IMR-90 (cell line): Measurements from ENCODE around the gene CTPS1. TPM values are rescaled to one million over a fixed set of nuclear protein-coding genes. Genes with fewer than 3 reads are reported as not detected.

Experiments used
- ATAC-seq: fragments of 200-7000 bp; cut with Tn5 transposase; 2 replicates; pipeline ENCODE4 v1.9.1; 2020; ENCODE audit warnings: low read depth, mild to moderate bottlenecking, moderate library complexity
- BruUV-seq: library from RNA; stranded (reverse); fragments of 400-500 nt; replicated peaks from 2 replicates; lab custom pipeline; 2021; lab: Mats Ljungman, UMichigan
- CTCF ChIA-PET: fragments of 300-600 bp; formaldehyde crosslinking; extraction: SDS; loops from one replicate; lab custom pipeline; 2021; ENCODE audit warnings: antibody characterized with exemption; lab: Yijun Ruan, JAX
- POLR2A ChIA-PET: fragments of 300-600 bp; sonication (Branson Sonifier 250); formaldehyde crosslinking; loops from one replicate; lab custom pipeline; 2022; ENCODE audit warnings: antibody characterized with exemption; ENCODE audit not compliant: unreplicated experiment; lab: Charles Lee
- DNase-seq: peaks from one replicate; pipeline ENCODE4 v3.0.0; 2013
- H2AFZ ChIP-seq: replicated peaks from 2 replicates; pipeline ENCODE3; 2013; ENCODE audit warnings: low read length, mild to moderate bottlenecking; ENCODE audit not compliant: poor library complexity
- H2AK5ac ChIP-seq: 2 replicates; pipeline ENCODE4 v1.6.1; 2013; ENCODE audit warnings: low read depth, low read length, inconsistent platforms
- H2AK9ac ChIP-seq: replicated peaks from 2 replicates; pipeline ENCODE3; 2013; ENCODE audit warnings: mild to moderate bottlenecking, low read depth, low read length, moderate library complexity; ENCODE audit not compliant: poor library complexity
- H2BK120ac ChIP-seq: 2 replicates; pipeline ENCODE4 v1.6.1; 2013; ENCODE audit warnings: low read depth, low read length, inconsistent platforms
- H2BK15ac ChIP-seq: 3 replicates; pipeline ENCODE4 v1.6.1; 2013; ENCODE audit warnings: low read depth, low read length, inconsistent platforms
- H2BK20ac ChIP-seq: 2 replicates; pipeline ENCODE4 v1.6.1; 2013; ENCODE audit warnings: low read depth, mild to moderate bottlenecking, inconsistent platforms, low read length, moderate library complexity
- H2BK5ac ChIP-seq: 2 replicates; pipeline ENCODE4 v1.6.1; 2013; ENCODE audit warnings: mild to moderate bottlenecking, low read depth, low read length, inconsistent platforms; ENCODE audit not compliant: poor library complexity, severe bottlenecking
- H3K14ac ChIP-seq: replicated peaks from 2 replicates; pipeline ENCODE4 v1.6.1; 2013; ENCODE audit warnings: low read depth, low read length, inconsistent platforms
- H3K18ac ChIP-seq: 2 replicates; pipeline ENCODE4 v1.6.1; 2013; ENCODE audit warnings: low read depth, low read length, control low read depth
- H3K23ac ChIP-seq: 2 replicates; pipeline ENCODE4 v1.6.1; 2013; ENCODE audit warnings: low read depth, low read length, inconsistent platforms
- H3K27ac ChIP-seq: 2 replicates; pipeline ENCODE4 v1.5.1; 2013; ENCODE audit warnings: mild to moderate bottlenecking, control low read depth, low read length; ENCODE audit not compliant: insufficient read depth
- H3K27me3 ChIP-seq: 2 replicates; pipeline ENCODE4 v1.6.1; 2013; ENCODE audit warnings: low read length; ENCODE audit not compliant: control insufficient read depth, insufficient read depth
- H3K36me3 ChIP-seq: 2 replicates; pipeline ENCODE4 v1.6.1; 2013; ENCODE audit warnings: low read length, mixed read lengths; ENCODE audit not compliant: control insufficient read depth, insufficient read depth
- H3K4ac ChIP-seq: 2 replicates; pipeline ENCODE4 v1.6.1; 2013; ENCODE audit warnings: low read depth, low read length, inconsistent platforms
- H3K4me1 ChIP-seq: 2 replicates; pipeline ENCODE4 v1.6.1; 2013; ENCODE audit warnings: low read length, mixed read lengths; ENCODE audit not compliant: control insufficient read depth, insufficient read depth
- H3K4me2 ChIP-seq: 2 replicates; pipeline ENCODE4 v1.6.1; 2013; ENCODE audit warnings: low read depth, mild to moderate bottlenecking, control low read depth, low read length, moderate library complexity
- H3K4me3 ChIP-seq: 2 replicates; pipeline ENCODE4 v1.5.1; 2013; ENCODE audit warnings: low read depth, mild to moderate bottlenecking, control low read depth, low read length, moderate library complexity; ENCODE audit not compliant: insufficient read depth
- H3K56ac ChIP-seq: 2 replicates; pipeline ENCODE4 v1.6.1; 2013; ENCODE audit warnings: low read length, inconsistent platforms; ENCODE audit not compliant: insufficient read depth; ENCODE audit errors: extremely low read depth
- H3K79me1 ChIP-seq, 2 experiments: 2 replicates each; pipeline ENCODE4 v1.6.1; 2013; ENCODE audit warnings: low read length in 2 of 2, inconsistent platforms in 1 of 2, low read depth in 1 of 2
- H3K9ac ChIP-seq: 2 replicates; pipeline ENCODE4 v1.6.1; 2013; ENCODE audit warnings: low read depth, low read length, control low read depth
- H3K9me1 ChIP-seq: 2 replicates; pipeline ENCODE4 v1.6.1; 2013; ENCODE audit warnings: low read length, inconsistent platforms; ENCODE audit not compliant: insufficient read depth
- H3K9me3 ChIP-seq: 2 replicates; pipeline ENCODE4 v1.6.1; 2013; ENCODE audit warnings: low read length; ENCODE audit not compliant: control insufficient read depth, insufficient read depth
- H4K20me1 ChIP-seq: 2 replicates; pipeline ENCODE4 v1.6.1; 2013; ENCODE audit warnings: low read length, inconsistent platforms; ENCODE audit not compliant: insufficient read depth
- H4K5ac ChIP-seq: 2 replicates; pipeline ENCODE4 v1.6.1; 2013; ENCODE audit warnings: mild to moderate bottlenecking, low read depth, low read length, control low read depth
- H4K8ac ChIP-seq, 2 experiments: 2 replicates each; pipeline ENCODE4 v1.6.1; 2013; ENCODE audit warnings: low read depth in 2 of 2, low read length in 2 of 2, control low read depth in 1 of 2, inconsistent platforms in 1 of 2
- H4K91ac ChIP-seq: 2 replicates; pipeline ENCODE4 v1.6.1; 2013; ENCODE audit warnings: low read depth, low read length, inconsistent platforms; ENCODE audit not compliant: insufficient read depth
- CEBPB ChIP-seq: IDR thresholded peaks from 2 replicates; pipeline ENCODE4 v1.6.1; 2012; ENCODE audit warnings: low read depth, low read length, improper control_type of control experiment
- RCOR1 ChIP-seq: IDR thresholded peaks from 2 replicates; pipeline ENCODE4 v1.6.1; 2012; ENCODE audit warnings: mild to moderate bottlenecking, low read length, improper control_type of control experiment; ENCODE audit not compliant: insufficient replicate concordance
- USF2 ChIP-seq: fragments of 150-350 bp; IDR thresholded peaks from 2 replicates; pipeline ENCODE4 v1.6.1; 2017; ENCODE audit warnings: mild to moderate bottlenecking, antibody characterized with exemption, low read length, low read depth
- WGBS, 2 experiments: methylation state at CpG; one replicate each; pipeline versions ENCODE4 v1.1.5 to v1.1.7; 2013; ENCODE audit warnings: missing lambda C conversion rate in 2 of 2; ENCODE audit not compliant: insufficient read length in 1 of 2; ENCODE audit errors: extremely low coverage in 2 of 2; 5-methylcytosine and 5-hydroxymethylcytosine counted together
- dilution Hi-C: fragments of 300-500 bp; cut with HindIII; formaldehyde crosslinking; loops from one replicate; pipeline ENCODE4 v1.14.3; 2018; ENCODE audit warnings: low sequenced_read_pairs; ENCODE audit not compliant: unreplicated experiment
- in situ Hi-C: fragments of 300-500 bp; cut with MboI; formaldehyde crosslinking; loops from 3 replicates; pipeline ENCODE4 v1.14.3; 2019; ENCODE audit warnings: low sequenced_read_pairs, inconsistent platforms, mixed read lengths
- intact Hi-C: fragments of 100-400 bp; cut with micrococcal nuclease; formaldehyde crosslinking; loops from 2 replicates; pipeline ENCODE4 v1.10.0; 2022
- polyA plus RNA-seq, 3 experiments: library from polyadenylated mRNA; depleted of rRNA; stranded (reverse); fragments of >200 nt; gene quantifications; 2 replicates each; pipeline ENCODE4 v1.2.3, GENCODE V29; 2012; ENCODE audit warnings: low replicate concordance in 1 of 3
- total RNA-seq: library from RNA; depleted of rRNA; stranded (reverse); fragments of >200 nt; gene quantifications from 2 replicates; pipeline ENCODE4 v1.2.3, GENCODE V29; 2012

CTPS1 gene
- total and polyA plus RNA-seq, 2 of the 4 experiments (the other 2 are of a cell fraction): 40.4 to 41.0 TPM

- intact Hi-C loops: no loop called here
- Histone ChIP-seq H2BK120ac (peak overlapping the region; percentile 94), H2BK5ac (peak overlapping the region; percentile 90), H4K8ac (peak overlapping the region in 1 of 2 experiments; percentile 68; a peak in 2 of 4 replicates), H2AK9ac (no peak overlapping the region), H3K36me3 (no peaks in the 10 kb centered on the region; the same call in 1 of the 2 replicates), H2AFZ (peak overlapping the region; percentile 46), H3K4ac (peak overlapping the region; percentile 92), H3K4me1 (peaks cover 14% of the 10 kb centered on the region), H3K56ac (peak overlapping the region; percentile 52; the same call in 1 of the 2 replicates), H2AK5ac (peak overlapping the region; percentile 67; the same call in 1 of the 2 replicates), H3K4me3 (no peak overlapping the region), H3K79me1 (peaks cover 3 to 25% of the 10 kb centered on the region in 2 experiments), H3K4me2 (no peak overlapping the region; the same call in 1 of the 2 replicates), H4K91ac (peak overlapping the region; percentile 79), H3K9me3 (no peaks in the 10 kb centered on the region), H4K20me1 (peaks cover 18% of the 10 kb centered on the region), H3K9ac (no peak overlapping the region), H2BK15ac (peak overlapping the region; percentile 0; the same call in 2 of the 3 replicates), H4K5ac (no peak overlapping the region; the same call in 1 of the 2 replicates), H3K14ac (peak overlapping the region; percentile 53), H3K18ac (peak overlapping the region; percentile 57; the same call in 1 of the 2 replicates), H2BK20ac (peak overlapping the region; percentile 94), H3K23ac (peak overlapping the region; percentile 79; the same call in 1 of the 2 replicates), H3K27me3 (no peaks in the 10 kb centered on the region), H3K27ac (no peak overlapping the region), H3K9me1 (peaks cover 23% of the 10 kb centered on the region)
- ChIA-PET POLR2A (no interaction called here), CTCF (interaction anchor here (0.6 to 0.7 kb wide), 3 partner anchors 110 to 833 kb away, joined by 3 to 4 read pairs (median 3); no protein-coding TSS in a partner anchor)
- ATAC-seq (no peak), DNase-seq (peak; percentile 73)
- in situ Hi-C loops: no loop called here
- BruUV-seq: no TSS peak
- WGBS, 2 experiments: 59% methylated on average over 4 of the region's 5 CpGs; no CpG with 5 or more reads in 1 of the 2 experiments
- dilution Hi-C loops: no loop called here
- peak; percentile 84 for TF ChIP-seq CEBPB
- no peak for TF ChIP-seq USF2
- peak; percentile 33 for TF ChIP-seq RCOR1
Observed at GRCh38 chr1:40976952-40977690, 2.4 kb upstream of the CTPS1 start.
